NT2/D1 (cell line): ENCODE measurements around the gene MLXIP.

Experiments used
- SUZ12 ChIP-seq: IDR thresholded peaks from 2 replicates; pipeline ENCODE4 v1.6.1; 2011; ENCODE audit not compliant: insufficient read length, insufficient read depth; ENCODE audit errors: extremely low read depth
- YY1 ChIP-seq: IDR thresholded peaks from 2 replicates; pipeline ENCODE4 v1.6.1; 2011; ENCODE audit not compliant: insufficient read length, insufficient read depth
- ZNF274 ChIP-seq: IDR thresholded peaks from 2 replicates; pipeline ENCODE4 v1.6.1; 2011; ENCODE audit warnings: mild to moderate bottlenecking, low read depth, low read length

GRCh38 chr12:122160761-122161160 is 82.2 kb downstream of the MLXIP start:
- TF ChIP-seq YY1 (no peak), ZNF274 (no peak), SUZ12 (no peak)
